HFF-Myc (cell line): ENCODE results near the gene DOCK7.

Source experiments
- DNase-seq: peaks from one replicate; pipeline ENCODE4 v3.0.0-alpha.2; 2011; ENCODE audit warnings: low read depth; ENCODE audit errors: extremely low read depth
- H3K4me3 ChIP-seq: replicated peaks from 2 replicates; pipeline ENCODE4 v1.5.1; 2011; ENCODE audit warnings: low read depth, mild to moderate bottlenecking, control low read depth, low read length
- TF ChIP-seq, protein P1 (sequence below): IDR thresholded peaks from 2 replicates; pipeline ENCODE4 v1.5.1; 2012; ENCODE audit warnings: mild to moderate bottlenecking, low read depth, low read length, control low read depth; ENCODE audit errors: missing control alignments

The DOCK7 gene

DNA sequence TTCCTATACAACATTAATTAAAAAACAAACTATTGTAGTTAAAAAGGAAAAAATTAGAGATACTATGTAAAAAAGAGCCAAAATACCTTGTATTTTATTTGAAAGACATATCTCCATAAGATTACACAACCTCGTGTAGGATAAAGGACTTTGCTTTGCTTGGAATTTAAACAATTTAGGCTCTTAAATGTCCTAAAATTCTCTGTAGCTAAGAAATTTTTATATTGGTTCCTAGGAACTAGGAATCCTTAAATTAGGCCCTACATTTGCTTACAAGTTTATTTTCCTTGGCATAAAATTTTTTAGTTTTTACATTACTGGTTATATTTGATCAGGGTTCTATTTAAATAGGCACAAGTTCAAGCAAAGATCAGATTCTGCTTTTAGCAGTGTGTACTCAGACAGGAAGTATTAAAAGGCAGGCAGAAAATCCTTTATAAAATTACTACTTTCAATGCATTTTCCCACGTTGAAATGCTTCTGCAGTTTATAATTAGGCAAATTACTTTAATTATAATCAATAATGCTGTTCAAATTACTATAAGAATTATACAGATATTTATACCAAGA lies 94.3 kb downstream of the DOCK7 start:
- no peak overlapping the region for H3K4me3 ChIP-seq
- no peak for DNase-seq
- TF ChIP-seq, protein P1, sequence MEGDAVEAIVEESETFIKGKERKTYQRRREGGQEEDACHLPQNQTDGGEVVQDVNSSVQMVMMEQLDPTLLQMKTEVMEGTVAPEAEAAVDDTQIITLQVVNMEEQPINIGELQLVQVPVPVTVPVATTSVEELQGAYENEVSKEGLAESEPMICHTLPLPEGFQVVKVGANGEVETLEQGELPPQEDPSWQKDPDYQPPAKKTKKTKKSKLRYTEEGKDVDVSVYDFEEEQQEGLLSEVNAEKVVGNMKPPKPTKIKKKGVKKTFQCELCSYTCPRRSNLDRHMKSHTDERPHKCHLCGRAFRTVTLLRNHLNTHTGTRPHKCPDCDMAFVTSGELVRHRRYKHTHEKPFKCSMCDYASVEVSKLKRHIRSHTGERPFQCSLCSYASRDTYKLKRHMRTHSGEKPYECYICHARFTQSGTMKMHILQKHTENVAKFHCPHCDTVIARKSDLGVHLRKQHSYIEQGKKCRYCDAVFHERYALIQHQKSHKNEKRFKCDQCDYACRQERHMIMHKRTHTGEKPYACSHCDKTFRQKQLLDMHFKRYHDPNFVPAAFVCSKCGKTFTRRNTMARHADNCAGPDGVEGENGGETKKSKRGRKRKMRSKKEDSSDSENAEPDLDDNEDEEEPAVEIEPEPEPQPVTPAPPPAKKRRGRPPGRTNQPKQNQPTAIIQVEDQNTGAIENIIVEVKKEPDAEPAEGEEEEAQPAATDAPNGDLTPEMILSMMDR = no peak

DNA sequence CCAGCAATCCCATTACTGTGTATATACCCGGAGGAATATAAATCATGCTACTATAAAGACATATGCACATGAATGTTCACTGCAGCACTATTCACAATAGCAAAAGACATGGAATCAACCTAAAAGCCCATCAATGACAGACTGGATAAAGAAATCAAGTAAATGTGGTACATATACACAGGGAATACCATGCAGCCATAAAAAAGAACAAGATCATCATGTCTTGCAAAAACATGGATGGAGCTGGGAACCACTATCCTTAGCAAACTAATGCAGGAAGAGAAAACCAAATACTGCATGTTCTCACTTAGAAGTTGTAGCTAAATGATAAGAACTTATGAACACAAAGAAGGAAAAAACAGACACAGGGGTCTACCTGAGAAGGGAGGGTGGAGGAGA lies 97.2 kb downstream of the DOCK7 start:
- no peak for DNase-seq
- TF ChIP-seq, protein P1 = no peak
- H3K4me3 ChIP-seq = no peak overlapping the region

DNA sequence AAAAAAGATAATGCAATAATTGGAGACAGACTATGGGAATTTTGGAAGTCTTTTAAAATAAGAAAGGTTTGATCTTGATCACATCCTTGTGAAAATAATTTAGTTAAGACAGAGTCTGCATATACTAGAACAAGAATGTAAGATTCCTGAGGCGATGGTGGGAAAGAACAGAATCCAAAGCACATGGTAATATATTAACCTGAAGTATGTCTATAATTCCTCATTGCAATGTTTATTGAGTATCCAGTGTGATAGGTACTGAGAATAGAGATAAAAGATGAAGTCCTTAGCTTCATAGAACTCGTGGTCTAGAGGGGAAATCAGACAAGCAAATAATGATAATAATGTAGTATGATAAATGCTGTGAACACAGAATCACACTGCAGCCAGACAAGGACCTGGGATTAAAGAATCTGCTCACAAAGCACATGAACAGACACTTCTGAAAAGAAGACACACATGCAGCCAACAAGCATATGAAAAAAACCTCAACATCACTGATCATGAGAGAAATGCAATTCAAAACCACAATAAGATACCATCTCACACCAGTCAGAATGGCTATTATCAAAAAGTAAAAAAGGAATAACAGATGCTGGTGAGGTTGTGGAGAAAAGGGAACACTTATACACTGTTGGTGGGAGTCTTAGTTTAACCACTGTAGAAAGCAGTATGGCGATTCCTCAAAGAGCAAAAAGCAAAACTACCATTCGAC lies 97.8 kb downstream of the DOCK7 start:
- TF ChIP-seq, protein P1 = no peak

DNA sequence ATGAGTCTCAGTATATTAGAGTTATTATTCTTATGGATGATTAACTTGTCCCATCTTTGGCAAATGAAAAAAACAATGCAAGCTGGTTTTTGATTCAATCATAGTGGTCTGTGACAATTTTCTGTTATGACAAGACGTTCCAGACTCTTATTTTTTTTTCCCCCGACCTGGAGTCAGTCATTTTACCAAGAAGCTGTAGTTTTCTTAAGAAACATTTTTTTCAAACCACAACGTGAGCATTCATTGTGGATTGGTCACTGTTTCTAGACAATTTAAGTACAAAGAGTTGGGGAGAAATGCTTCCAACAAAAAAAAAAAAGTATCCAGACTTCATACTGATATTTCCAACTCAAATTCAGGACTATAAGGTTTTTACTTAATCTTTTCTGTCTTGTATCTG lies 98.9 kb downstream of the DOCK7 start:
- H3K4me3 ChIP-seq = no peak overlapping the region
- no peak for DNase-seq
- TF ChIP-seq, protein P1 = no peak

More for the DNA sequence above, 97.8 kb downstream of the DOCK7 start:
- no peak overlapping the region for H3K4me3 ChIP-seq
- no peak for DNase-seq

DNA sequence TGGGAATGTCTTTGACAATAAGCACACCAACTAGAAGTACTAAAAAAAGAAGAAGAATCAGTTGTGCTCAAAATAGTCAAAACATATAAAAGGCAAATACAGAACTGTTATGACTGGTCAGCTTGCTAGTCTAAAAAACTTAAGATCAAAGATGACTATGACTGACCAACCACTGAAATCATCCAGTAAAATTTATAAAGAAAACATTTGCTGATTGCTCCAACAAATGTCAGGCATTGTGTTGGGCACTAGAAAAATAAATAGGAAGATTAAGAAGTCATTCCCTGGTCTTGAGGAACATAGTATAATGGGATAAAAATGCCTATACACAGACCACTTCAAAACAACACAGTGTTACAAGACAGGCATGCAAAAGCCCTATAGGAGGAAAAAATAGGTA lies 100.2 kb downstream of the DOCK7 start:
- H3K4me3 ChIP-seq = no peak overlapping the region
- no peak for DNase-seq
- TF ChIP-seq, protein P1 = no peak

DNA sequence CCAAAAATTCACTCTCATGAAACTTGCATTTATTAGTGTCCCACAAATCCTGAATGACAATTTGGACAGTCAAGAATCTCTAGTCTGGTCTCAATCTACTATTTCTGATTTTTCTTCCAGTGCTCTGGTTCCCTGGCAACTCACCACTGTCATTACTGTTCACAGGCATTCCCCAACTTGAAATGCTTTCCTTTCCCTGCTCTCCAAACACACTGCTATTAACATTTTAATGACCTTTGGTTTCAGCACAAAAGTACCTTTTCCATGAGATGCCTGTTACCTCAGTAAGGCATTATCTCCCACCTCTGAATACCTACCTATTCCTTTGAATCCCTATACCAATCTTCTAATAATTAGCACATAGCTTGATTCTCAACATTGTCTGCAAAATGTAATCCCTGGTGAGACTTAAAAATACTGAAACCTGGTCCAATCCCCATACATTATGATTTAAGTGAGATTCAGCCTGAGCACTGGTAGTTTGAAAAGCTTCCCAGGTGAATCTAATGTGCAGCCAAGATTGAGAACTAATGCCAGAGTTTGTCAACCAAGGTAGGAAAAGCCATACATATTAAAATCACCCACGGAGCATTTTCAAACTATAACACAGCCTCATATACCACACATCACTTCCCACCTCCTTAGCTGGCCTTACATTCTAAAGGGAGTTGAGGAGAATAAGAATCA lies 102.6 kb downstream of the DOCK7 start:
- DNase-seq = no peak
- H3K4me3 ChIP-seq = no peak overlapping the region
- TF ChIP-seq, protein P1 = no peak
